ENCODE measurements around the gene HBM. TPM values are rescaled to one million over a fixed set of nuclear protein-coding genes. Genes with fewer than 3 reads are reported as not detected.
A peak's percentile ranks its signal among the peaks of the same experiment; 100 is the strongest.
"Not testable (repeated sequence)": the region's sequence is repeated elsewhere in the genome, so short reads cannot be mapped to it uniquely, and the experiment has no call there.

Gene HBM
- total RNA-seq, 4 donors from 2014 or later: 3.0 TPM; not detected in 3

- peak overlapping the region in 1 of 2 donors; percentile 10 for H3K4me3 ChIP-seq
- no peaks in the 10 kb centered on the region for H3K9me3 ChIP-seq
- H3K36me3 ChIP-seq: no peaks in the 10 kb centered on the region
- no peak for ATAC-seq
- peaks cover 80% of the 10 kb centered on the region for H3K27me3 ChIP-seq
- H3K27ac ChIP-seq: no peak overlapping the region
- H3K4me1 ChIP-seq: peaks cover 0 to 21% (median 16%) of the 10 kb centered on the region in 3 donors
- 2 to 10% methylated on average over 3 to 8 of the region's 45 CpGs for WGBS, 2 donors (ENCODE audit: low coverage in 1 of 2)
- no peak for TF ChIP-seq EP300 (IDR thresholded peaks at IDR 0.05)
- TF ChIP-seq CTCF (IDR thresholded peaks at IDR 0.05): no peak
- TF ChIP-seq POLR2AphosphoS5 (IDR thresholded peaks at IDR 0.05): no peak
- TF ChIP-seq POLR2A (IDR thresholded peaks at IDR 0.05): no peak
Measured at GRCh38 chr16:166375-167121, 770 bp downstream of the HBM start.

DNA sequence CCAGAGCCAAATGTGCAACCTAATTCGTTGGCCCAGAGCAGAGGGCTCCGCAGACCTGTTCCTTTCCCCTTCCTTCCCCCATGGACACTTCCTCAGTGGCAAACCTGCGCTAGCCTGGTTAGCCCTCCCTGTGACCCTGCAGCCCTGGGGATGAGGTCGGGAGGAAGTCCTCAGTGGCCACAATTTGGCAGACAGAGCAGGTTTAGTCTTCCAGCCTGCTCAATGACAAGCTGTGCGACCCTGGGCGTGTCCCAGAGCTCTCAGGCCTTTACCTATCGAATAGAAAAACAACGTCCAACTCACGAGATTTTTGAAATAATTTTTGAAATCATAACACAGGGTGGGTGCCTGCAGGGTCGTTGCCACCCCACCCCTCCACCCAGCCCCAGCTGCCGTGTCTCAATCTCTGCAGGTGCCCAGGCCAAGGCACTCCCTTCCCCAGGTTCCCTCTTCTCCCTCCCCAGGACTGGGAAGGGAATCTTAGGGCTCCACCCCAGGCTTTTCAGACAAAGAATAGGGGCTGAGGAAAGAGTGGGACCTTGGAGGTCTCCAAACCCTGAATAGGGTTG lies 1.4 kb downstream of the HBM start:
- peaks cover 0 to 21% (median 16%) of the 10 kb centered on the region in 3 donors for H3K4me1 ChIP-seq

GRCh38 chr16:168424-168823 lies 2.6 kb downstream of the HBM start:
- H3K4me1 ChIP-seq: peaks cover 0 to 23% (median 16%) of the 10 kb centered on the region in 3 donors

More for the DNA sequence above, 1.4 kb downstream of the HBM start:
- Histone ChIP-seq H3K36me3 (no peaks in the 10 kb centered on the region), H3K4me3 (no peak overlapping the region), H3K27me3 (peaks cover 80% of the 10 kb centered on the region), H3K27ac (no peak overlapping the region), H3K9me3 (no peaks in the 10 kb centered on the region)
- ATAC-seq: no peak
- 0% methylated on average over 3 to 4 of the region's 11 CpGs for WGBS, 2 donors (ENCODE audit: low coverage in 1 of 2)
- TF ChIP-seq EP300 (IDR thresholded peaks at IDR 0.05) (no peak), POLR2AphosphoS5 (IDR thresholded peaks at IDR 0.05) (no peak), POLR2A (IDR thresholded peaks at IDR 0.05) (no peak), CTCF (IDR thresholded peaks at IDR 0.05) (no peak)

GRCh38 chr16:169014-169413 lies 3.2 kb downstream of the HBM start:
- H3K4me1 ChIP-seq: peaks cover 0 to 24% (median 16%) of the 10 kb centered on the region in 3 donors
- TF ChIP-seq EP300 (IDR thresholded peaks at IDR 0.05): no peak
- TF ChIP-seq POLR2A (IDR thresholded peaks at IDR 0.05): no peak
- no peak for TF ChIP-seq CTCF (IDR thresholded peaks at IDR 0.05)
- TF ChIP-seq POLR2AphosphoS5 (IDR thresholded peaks at IDR 0.05): no peak
- ATAC-seq: no peak
- no peaks in the 10 kb centered on the region for H3K9me3 ChIP-seq
- H3K27me3 ChIP-seq: peaks cover 79% of the 10 kb centered on the region
- no peak overlapping the region for H3K27ac ChIP-seq
- 0 to 67% methylated on average over 1 to 2 of the region's 3 CpGs for WGBS, 2 donors (ENCODE audit: low coverage in 1 of 2)
- no peaks in the 10 kb centered on the region for H3K36me3 ChIP-seq
- H3K4me3 ChIP-seq: no peak overlapping the region

More at GRCh38 chr16:168424-168823, 2.6 kb downstream of the HBM start:
- no peak for ATAC-seq
- no peak for TF ChIP-seq POLR2A (IDR thresholded peaks at IDR 0.05)
- TF ChIP-seq POLR2AphosphoS5 (IDR thresholded peaks at IDR 0.05): no peak
- TF ChIP-seq CTCF (IDR thresholded peaks at IDR 0.05): no peak
- no peak for TF ChIP-seq EP300 (IDR thresholded peaks at IDR 0.05)
- H3K27me3 ChIP-seq: peaks cover 74% of the 10 kb centered on the region
- no peak overlapping the region for H3K4me3 ChIP-seq
- WGBS, 2 donors (ENCODE audit: low coverage in 1 of 2): 30 to 57% methylated on average over 2 to 6 of the region's 6 CpGs
- no peak overlapping the region for H3K27ac ChIP-seq
- H3K9me3 ChIP-seq: no peaks in the 10 kb centered on the region
- H3K36me3 ChIP-seq: no peaks in the 10 kb centered on the region

DNA sequence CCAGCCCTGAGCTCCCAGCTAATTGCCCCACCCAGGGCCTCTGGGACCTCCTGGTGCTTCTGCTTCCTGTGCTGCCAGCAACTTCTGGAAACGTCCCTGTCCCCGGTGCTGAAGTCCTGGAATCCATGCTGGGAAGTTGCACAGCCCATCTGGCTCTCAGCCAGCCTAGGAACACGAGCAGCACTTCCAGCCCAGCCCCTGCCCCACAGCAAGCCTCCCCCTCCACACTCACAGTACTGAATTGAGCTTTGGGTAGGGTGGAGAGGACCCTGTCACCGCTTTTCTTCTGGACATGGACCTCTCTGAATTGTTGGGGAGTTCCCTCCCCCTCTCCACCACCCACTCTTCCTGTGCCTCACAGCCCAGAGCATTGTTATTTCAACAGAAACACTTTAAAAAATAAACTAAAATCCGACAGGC lies 4.3 kb downstream of the HBM start:
- ATAC-seq: peak; percentile 64
- peaks cover 86% of the 10 kb centered on the region for H3K27me3 ChIP-seq
- H3K4me3 ChIP-seq, H3K36me3 ChIP-seq, H3K9me3 ChIP-seq, H3K27ac ChIP-seq: not testable (repeated sequence)
- WGBS, 2 donors (ENCODE audit: low coverage in 1 of 2): 0 to 6% methylated on average over 2 to 3 of the region's 5 CpGs
- H3K4me1 ChIP-seq: peaks cover 0 to 21% (median 14%) of the 10 kb centered on the region in 3 donors

Measured in gastroesophageal sphincter (tissue), 4 donors.